Stimulated activated CD8-positive, alpha-beta memory T cell treated with anti-CD3 and anti-CD28 coated beads, Interleukin-7, amount 100 ng/mL, for 48 hours (primary cell): ENCODE results near the gene SECISBP2L.
"Not testable (repeated sequence)": the region's sequence is repeated elsewhere in the genome, so short reads cannot be mapped to it uniquely, and the experiment has no call there.

ENCODE experiments used
- DNase-seq, 2 donors: peaks; one replicate each; pipeline ENCODE4 v3.0.0-alpha.2; 2020; ENCODE audit warnings: low read depth in 1 of 2; ENCODE audit errors: extremely low read depth in 1 of 2

SECISBP2L gene, protein sequence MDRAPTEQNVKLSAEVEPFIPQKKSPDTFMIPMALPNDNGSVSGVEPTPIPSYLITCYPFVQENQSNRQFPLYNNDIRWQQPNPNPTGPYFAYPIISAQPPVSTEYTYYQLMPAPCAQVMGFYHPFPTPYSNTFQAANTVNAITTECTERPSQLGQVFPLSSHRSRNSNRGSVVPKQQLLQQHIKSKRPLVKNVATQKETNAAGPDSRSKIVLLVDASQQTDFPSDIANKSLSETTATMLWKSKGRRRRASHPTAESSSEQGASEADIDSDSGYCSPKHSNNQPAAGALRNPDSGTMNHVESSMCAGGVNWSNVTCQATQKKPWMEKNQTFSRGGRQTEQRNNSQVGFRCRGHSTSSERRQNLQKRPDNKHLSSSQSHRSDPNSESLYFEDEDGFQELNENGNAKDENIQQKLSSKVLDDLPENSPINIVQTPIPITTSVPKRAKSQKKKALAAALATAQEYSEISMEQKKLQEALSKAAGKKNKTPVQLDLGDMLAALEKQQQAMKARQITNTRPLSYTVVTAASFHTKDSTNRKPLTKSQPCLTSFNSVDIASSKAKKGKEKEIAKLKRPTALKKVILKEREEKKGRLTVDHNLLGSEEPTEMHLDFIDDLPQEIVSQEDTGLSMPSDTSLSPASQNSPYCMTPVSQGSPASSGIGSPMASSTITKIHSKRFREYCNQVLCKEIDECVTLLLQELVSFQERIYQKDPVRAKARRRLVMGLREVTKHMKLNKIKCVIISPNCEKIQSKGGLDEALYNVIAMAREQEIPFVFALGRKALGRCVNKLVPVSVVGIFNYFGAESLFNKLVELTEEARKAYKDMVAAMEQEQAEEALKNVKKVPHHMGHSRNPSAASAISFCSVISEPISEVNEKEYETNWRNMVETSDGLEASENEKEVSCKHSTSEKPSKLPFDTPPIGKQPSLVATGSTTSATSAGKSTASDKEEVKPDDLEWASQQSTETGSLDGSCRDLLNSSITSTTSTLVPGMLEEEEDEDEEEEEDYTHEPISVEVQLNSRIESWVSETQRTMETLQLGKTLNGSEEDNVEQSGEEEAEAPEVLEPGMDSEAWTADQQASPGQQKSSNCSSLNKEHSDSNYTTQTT

GRCh38 chr15:49046220-49047102, at the start of gene SECISBP2L:
TSS of gene SECISBP2L (minus strand) at chr15:49046446. CDS start at chr15:49046299, 147 bp downstream.
- peak; percentile 75 to 90 for DNase-seq

DNA sequence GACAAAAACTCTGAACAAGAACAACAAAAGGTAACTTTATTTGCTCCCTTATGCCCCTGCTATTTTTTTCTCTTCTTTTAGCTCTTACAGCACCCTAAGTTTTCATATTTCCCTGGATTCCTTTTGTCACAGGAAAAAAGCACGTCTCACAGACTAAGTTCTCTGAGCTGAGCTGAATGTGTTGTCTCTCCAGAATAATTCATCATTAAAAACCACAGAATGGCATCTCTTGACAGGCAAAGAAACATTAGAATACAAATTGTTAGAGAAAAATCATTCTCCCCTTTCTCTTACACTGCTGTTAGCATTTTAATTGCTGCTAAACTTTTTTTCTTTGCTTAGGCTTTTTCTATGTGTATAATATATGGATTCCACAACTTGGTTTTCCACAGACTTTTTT, 48.7 kb upstream of the SECISBP2L start:
- DNase-seq, result no peak

DNA sequence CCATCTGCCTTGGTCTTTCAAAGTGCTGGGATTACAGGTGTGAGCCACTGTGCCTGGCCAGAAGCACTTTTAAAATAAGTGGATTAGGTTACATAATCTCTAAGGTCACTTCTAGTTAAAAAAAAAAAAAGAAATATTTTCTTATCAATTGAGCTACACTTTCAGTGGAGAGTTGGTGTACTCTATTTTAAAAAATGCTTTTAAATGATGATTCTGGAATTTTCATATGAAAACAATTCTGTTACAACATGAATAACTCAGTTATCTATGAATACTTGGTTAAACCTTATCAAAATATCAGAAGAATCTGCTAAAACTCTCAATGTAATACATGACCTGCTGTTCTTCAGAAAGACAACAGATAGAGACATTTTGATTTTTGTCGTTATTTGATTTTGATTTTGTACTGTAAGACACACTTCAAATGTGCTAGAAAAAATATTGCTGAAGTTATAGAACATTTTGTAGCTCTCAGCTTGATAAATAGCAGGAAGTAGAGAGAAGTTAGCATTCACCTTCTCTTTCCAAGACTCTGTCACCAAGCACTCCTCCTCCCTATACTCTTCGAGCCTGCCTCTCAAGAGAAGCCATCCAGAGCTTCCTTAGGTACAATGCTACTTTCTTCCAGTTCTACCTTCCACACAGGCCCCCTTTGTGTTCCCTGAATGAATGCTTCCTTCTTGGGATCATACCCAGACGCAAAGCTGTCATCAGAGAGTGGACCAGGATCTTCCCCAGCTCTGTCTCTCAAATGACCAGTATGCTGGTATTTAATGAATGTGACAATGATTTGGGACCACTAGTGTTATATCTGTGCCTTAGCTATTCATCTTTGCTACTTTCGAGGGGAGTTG, 47.2 kb upstream of the SECISBP2L start:
- no peak for DNase-seq

DNA sequence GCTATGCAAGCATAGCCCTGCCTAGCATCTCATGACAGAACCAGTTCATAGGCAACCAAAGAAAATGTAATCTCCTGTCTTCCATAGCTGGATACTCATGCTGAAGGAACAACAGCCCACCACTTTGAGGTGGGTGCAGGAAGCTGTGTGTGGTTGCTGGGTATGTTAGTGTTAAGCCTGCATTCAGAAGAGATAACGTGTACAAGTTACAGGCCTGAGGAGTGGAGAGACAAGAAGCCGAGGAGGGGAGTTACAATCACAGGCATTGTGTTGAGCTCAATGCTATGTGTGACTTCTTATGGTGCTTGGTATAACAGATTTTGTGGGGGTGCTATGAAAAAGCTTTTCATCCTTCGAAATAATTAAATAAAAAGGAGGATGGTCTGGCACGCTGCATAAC, 42.8 kb upstream of the SECISBP2L start:
- no peak for DNase-seq

- no peak for DNase-seq
These were observed 39.6 kb upstream of the SECISBP2L start for GRCh38 chr15:49085696-49086459.

DNA sequence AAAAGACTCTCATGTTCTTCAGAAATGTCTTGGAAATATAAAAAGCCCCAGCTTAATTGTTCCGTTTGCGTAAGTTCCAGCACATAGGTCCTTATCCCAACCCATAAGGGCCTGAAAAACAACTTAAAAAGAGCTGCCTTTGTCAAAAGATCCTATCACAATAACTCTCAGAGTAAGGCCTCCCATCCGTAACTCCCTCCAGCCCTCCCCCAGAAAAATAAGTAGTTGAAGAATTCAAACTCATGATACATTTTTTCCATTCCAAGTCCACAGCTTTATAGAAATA, 38.0 kb upstream of the SECISBP2L start:
- no peak for DNase-seq

DNA sequence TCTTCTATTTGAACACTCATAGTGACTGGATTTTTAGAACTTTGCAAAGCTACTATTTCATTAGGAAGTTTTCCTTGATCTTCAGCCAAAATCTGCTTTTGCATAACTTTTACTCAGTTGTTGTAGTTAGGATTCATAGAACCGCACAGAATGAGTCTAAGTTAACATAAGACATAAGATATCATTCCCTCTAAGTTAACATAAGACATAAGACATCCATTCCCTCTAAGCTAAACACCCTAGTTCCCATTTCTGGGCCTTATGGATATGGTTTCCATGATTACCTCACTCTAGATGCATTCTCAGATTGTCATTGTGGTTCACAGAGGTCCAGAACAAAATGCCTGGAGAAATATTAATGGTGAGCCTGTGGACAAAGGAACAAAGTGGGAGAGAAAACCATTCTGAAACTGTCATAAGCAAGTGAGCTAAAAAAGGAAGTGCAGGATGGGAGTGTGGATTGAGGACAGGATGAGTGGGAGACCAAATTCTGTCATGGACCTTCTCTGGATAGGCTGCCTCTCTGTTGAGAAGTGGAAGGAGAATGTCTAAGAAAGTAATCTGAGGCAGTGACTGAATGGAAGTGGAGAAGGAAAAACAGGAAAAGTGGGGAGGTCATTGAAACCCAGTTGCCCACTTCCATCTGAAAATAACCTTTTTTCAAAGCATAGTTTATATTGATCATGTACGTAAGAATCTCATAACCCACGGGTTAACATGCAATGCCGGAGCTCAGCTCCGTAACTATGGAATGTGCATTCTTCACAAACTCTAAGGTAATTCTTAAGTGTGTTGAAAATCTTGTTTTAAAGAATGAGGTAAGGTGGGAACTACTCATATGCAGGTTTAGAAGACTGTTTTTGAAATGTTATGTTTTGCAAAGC, 37.4 kb upstream of the SECISBP2L start:
- no peak for DNase-seq

DNA sequence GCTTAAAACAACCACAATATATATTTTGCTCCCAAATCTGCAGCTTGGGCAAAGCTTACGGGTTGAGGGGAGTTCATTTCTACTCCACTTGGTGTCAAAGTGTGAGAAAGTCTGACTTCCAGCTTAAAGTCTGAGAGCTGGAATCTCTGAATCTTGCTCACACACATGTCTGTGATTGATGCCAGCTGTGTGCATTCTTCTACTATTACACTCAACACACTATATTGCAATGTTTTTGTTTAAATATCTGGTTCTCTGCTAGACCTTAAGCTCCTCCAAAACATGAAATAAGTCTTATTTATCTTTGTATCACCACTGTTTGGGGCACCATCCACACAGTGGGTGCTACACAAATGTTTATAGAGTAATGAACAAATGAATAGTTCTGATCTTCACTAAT, 36.7 kb upstream of the SECISBP2L start:
- no peak for DNase-seq

- DNase-seq, result no peak
These were observed 33.2 kb upstream of the SECISBP2L start for GRCh38 chr15:49079340-49080039.

DNA sequence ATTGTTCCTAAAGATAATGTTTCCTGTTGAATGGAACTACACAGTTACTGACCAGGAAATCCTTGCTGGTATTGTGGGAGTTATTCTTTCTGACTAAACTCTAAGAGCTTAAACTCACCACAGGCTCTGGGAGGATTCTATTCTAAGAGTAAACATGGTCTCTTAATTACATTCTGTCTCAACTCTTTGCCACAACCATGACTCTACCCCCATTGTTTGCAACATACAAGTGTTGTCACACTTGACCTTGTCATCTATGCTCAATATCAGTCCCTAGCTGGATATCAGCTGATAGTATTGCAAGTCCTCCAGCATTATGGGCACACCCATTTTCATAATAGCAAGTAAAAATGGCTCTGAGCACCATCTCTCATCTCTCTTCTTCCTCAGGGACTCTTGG, 29.6 kb upstream of the SECISBP2L start:
- no peak for DNase-seq

GRCh38 chr15:49074589-49075287, 28.5 kb upstream of the SECISBP2L start:
- not testable (repeated sequence) for DNase-seq

DNA sequence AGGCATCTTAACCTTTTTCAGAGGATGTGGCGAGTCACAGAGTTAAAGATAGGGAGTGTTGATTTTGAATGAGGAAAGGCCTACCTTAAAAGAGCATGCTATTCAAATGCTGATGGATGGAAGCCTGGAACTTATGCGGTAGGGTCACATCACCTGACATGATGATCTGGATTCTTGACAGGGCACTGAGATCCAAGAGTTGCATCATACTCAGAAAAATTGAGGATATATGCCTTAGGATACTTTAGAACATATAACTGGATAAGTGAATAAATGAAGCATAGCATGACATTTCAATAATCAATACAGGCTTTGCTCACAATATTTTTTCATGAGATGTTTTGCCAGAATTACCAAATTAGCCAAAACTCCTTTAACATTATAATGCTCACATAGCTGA, 20.1 kb upstream of the SECISBP2L start:
- no peak for DNase-seq

GRCh38 chr15:49064884-49065283, 18.6 kb upstream of the SECISBP2L start:
- DNase-seq, result no peak

- no peak for DNase-seq
These were observed 18.0 kb upstream of the SECISBP2L start for GRCh38 chr15:49064281-49064653.

GRCh38 chr15:49063402-49064280, 17.4 kb upstream of the SECISBP2L start:
- no peak for DNase-seq

DNA sequence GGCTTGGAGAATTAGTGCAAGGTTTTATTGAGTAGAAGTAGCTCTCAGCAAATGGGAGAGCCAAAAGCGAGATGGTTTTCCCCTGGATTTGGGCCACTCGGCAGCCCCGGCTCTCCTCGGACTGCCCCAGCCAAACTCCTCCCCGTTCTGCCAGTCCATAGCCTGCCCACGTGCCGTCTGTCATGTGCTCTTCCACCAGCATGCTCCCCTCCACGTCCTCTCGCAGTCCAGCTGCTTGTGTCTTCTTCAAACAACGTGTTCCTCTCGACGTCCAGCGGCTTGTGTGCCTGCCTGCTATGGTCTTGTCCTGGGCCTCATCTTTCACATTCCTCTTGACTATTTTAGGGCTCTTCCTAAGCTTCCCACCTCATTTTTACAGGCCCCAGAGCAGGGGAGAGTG, 16.7 kb upstream of the SECISBP2L start:
- no peak for DNase-seq
